SU-DHL-6 (cell line): ENCODE data around the gene COQ8A.

Experiments used
- H2AFZ ChIP-seq: fragments of 200-600 bp; sonication (generic); 2 replicates; pipeline ENCODE4 v1.6.1; 2014; ENCODE audit warnings: low read depth, mild to moderate bottlenecking, moderate library complexity, mixed read lengths, antibody characterized with exemption, low read length; ENCODE audit not compliant: severe bottlenecking
- H3F3A ChIP-seq: fragments of 200-600 bp; shearing (Covaris generic); 2 replicates; pipeline ENCODE4 v1.6.0; 2016; ENCODE audit warnings: antibody characterized with exemption, mild to moderate bottlenecking; ENCODE audit not compliant: insufficient read depth
- H3K27ac ChIP-seq: fragments of 200-600 bp; sonication (generic); 2 replicates; pipeline ENCODE4 v1.5.1; 2016; ENCODE audit warnings: low read depth, mild to moderate bottlenecking, low read length, moderate library complexity, mixed read lengths
- H3K27me3 ChIP-seq: fragments of 200-600 bp; sonication (generic), shearing (Covaris generic); 2 replicates; pipeline ENCODE4 v1.6.0; 2014; ENCODE audit warnings: mild to moderate bottlenecking, low read length
- H3K36me3 ChIP-seq: fragments of 200-600 bp; sonication (generic); 2 replicates; pipeline ENCODE4 v1.6.1; 2014; ENCODE audit warnings: mild to moderate bottlenecking, low read length, mixed read lengths
- H3K4me2 ChIP-seq: fragments of 300-600, 200-600 bp; shearing (Covaris generic), sonication (generic); 2 replicates; pipeline ENCODE4 v1.6.0; 2014; ENCODE audit warnings: low read length, low read depth, mild to moderate bottlenecking; ENCODE audit not compliant: poor library complexity, severe bottlenecking
- H3K4me3 ChIP-seq: fragments of 200-600 bp; sonication (generic); 2 replicates; pipeline ENCODE4 v1.5.1; 2014; ENCODE audit warnings: antibody characterized with exemption, low read length, mild to moderate bottlenecking, mixed read lengths; ENCODE audit not compliant: insufficient read depth, poor library complexity, severe bottlenecking
- H3K79me2 ChIP-seq: fragments of 200-600 bp; sonication (generic); 2 replicates; pipeline ENCODE4 v1.6.1; 2014; ENCODE audit warnings: mild to moderate bottlenecking, low read length, moderate library complexity; ENCODE audit not compliant: insufficient read depth
- H3K9ac ChIP-seq: fragments of 200-600 bp; sonication (generic); 2 replicates; pipeline ENCODE4 v1.7.0; 2014; ENCODE audit warnings: mild to moderate bottlenecking, low read length
- H3K9me2 ChIP-seq: fragments of 200-600 bp; sonication (generic); replicated peaks from 2 replicates; pipeline ENCODE4 v1.6.1; 2014; ENCODE audit warnings: low read length; ENCODE audit not compliant: insufficient read depth
- H3K9me3 ChIP-seq: fragments of 200-600 bp; sonication (generic); 2 replicates; pipeline ENCODE4 v1.6.1; 2014; ENCODE audit warnings: low read length, mixed read lengths; ENCODE audit not compliant: insufficient read depth
- H4K20me1 ChIP-seq: fragments of 200-600 bp; sonication (generic); 2 replicates; pipeline ENCODE4 v1.6.1; 2014; ENCODE audit warnings: low read depth, mild to moderate bottlenecking, antibody characterized with exemption, low read length, moderate library complexity, mixed read lengths
- EZH2phosphoT487 ChIP-seq: fragments of 200-600 bp; sonication (generic), shearing (Covaris generic); conservative IDR thresholded peaks from 2 replicates; pipeline ENCODE4 v1.6.1; 2018; ENCODE audit warnings: mild to moderate bottlenecking, antibody characterized with exemption, low read length, moderate library complexity, mixed read lengths
- TF ChIP-seq, protein P1 (sequence below): fragments of 200-600 bp; sonication (generic); IDR thresholded peaks from one replicate; pipeline ENCODE4 v1.5.1; 2017; ENCODE audit warnings: antibody characterized with exemption, mild to moderate bottlenecking, low read length, moderate library complexity; ENCODE audit not compliant: insufficient read depth, poor library complexity, severe bottlenecking

COQ8A gene

DNA sequence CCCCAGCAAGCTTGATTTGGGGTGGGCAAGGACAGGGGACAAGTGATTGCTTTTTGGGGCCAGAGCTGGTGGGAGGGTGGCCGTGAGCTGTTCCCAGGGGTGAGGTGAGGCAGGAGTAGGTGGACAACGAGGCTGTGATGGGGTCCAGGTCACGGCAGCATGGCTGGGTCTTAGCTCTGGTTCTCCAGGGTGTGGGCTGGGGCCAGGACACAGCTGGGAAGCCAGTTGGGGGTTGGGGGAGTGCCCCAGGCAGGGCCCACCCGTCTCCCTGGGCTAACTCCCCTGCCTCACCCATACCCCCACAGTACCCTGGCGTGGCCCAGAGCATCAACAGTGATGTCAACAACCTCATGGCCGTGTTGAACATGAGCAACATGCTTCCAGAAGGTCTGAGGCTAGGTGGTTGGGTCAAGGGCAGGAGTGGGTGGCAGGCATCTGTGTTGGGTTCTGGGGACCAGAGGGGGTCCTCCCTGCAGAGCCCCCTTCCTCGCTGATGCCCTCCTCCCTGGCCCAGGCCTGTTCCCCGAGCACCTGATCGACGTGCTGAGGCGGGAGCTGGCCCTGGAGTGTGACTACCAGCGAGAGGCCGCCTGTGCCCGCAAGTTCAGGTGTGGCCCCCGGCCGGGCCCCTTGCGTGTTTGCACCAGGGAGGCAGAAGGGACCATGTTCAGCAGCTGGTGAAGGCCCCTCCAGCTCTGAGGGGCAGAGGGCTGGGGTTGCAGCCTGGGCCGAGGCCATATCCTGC, 43.3 kb downstream of the COQ8A start:
- Histone ChIP-seq H3K4me3 (no peak overlapping the region), H3F3A (no peaks in the 10 kb centered on the region), H3K9ac (no peak overlapping the region), H3K4me2 (no peak overlapping the region), H3K9me3 (no peaks in the 10 kb centered on the region), H3K27me3 (no peaks in the 10 kb centered on the region), H3K27ac (no peak overlapping the region), H2AFZ (no peak overlapping the region), H3K79me2 (no peaks in the 10 kb centered on the region), H3K9me2 (no peaks in the 10 kb centered on the region), H3K36me3 (no peaks in the 10 kb centered on the region), H4K20me1 (no peaks in the 10 kb centered on the region)
- TF ChIP-seq EZH2phosphoT487, result no peak
- TF ChIP-seq, protein P1, sequence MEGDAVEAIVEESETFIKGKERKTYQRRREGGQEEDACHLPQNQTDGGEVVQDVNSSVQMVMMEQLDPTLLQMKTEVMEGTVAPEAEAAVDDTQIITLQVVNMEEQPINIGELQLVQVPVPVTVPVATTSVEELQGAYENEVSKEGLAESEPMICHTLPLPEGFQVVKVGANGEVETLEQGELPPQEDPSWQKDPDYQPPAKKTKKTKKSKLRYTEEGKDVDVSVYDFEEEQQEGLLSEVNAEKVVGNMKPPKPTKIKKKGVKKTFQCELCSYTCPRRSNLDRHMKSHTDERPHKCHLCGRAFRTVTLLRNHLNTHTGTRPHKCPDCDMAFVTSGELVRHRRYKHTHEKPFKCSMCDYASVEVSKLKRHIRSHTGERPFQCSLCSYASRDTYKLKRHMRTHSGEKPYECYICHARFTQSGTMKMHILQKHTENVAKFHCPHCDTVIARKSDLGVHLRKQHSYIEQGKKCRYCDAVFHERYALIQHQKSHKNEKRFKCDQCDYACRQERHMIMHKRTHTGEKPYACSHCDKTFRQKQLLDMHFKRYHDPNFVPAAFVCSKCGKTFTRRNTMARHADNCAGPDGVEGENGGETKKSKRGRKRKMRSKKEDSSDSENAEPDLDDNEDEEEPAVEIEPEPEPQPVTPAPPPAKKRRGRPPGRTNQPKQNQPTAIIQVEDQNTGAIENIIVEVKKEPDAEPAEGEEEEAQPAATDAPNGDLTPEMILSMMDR, result no peak

DNA sequence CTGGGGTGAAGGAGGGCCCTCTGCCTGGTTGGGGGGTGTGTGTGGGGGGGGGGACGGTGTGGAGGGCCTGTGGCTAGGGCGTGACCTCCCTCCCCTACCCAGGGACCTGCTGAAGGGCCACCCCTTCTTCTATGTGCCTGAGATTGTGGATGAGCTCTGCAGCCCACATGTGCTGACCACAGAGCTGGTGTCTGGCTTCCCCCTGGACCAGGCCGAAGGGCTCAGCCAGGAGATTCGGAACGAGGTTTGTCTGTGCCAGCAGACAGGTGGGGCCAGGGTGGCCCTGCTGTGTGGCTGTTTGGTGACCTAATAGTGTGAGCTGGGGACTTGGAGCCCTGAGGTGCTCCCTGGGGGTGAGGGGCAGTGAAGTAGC, 43.9 kb downstream of the COQ8A start:
- Histone ChIP-seq H3F3A (no peaks in the 10 kb centered on the region), H4K20me1 (no peaks in the 10 kb centered on the region), H3K9ac (no peak overlapping the region), H3K9me3 (no peaks in the 10 kb centered on the region), H3K4me2 (no peak overlapping the region), H2AFZ (no peak overlapping the region), H3K27me3 (no peaks in the 10 kb centered on the region), H3K4me3 (no peak overlapping the region), H3K79me2 (no peaks in the 10 kb centered on the region), H3K27ac (no peak overlapping the region), H3K36me3 (no peaks in the 10 kb centered on the region), H3K9me2 (no peaks in the 10 kb centered on the region)
- TF ChIP-seq EZH2phosphoT487, result no peak
- TF ChIP-seq, protein P1, result no peak

DNA sequence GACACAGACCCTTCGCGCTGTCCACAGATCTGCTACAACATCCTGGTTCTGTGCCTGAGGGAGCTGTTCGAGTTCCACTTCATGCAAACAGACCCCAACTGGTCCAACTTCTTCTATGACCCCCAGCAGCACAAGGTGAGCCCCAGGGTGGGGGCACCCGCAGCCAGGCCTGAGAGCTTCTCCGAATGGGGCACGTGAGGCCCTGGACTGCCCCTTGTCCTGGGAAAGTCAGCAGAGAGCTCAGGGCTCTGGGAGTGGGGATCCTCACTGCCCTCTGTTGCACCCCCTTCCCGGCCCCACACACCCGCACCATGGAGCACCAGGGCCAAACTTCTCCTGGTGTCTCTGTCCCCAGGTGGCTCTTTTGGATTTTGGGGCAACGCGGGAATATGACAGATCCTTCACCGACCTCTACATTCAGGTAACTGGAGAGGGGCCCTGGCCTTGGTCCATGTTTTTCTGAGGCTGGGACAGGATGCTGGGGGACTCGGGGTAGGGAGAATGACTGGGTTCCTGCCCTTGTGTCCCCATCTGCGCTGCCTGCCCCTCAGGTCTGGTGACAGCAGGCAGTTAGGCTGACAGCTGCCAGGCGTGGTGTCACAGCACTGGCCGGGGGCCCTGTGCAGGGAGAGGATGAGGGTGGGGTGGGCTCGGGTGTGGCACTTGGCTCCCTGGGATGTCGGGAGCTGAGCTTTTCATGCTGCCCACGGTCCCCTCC, 44.6 kb downstream of the COQ8A start:
- Histone ChIP-seq H3K27me3 (no peaks in the 10 kb centered on the region), H4K20me1 (no peaks in the 10 kb centered on the region), H3K4me3 (no peak overlapping the region), H3K36me3 (no peaks in the 10 kb centered on the region), H3K9me2 (no peaks in the 10 kb centered on the region), H3K9me3 (no peaks in the 10 kb centered on the region), H3K9ac (no peak overlapping the region), H2AFZ (no peak overlapping the region), H3K79me2 (no peaks in the 10 kb centered on the region), H3K4me2 (no peak overlapping the region), H3K27ac (no peak overlapping the region), H3F3A (no peaks in the 10 kb centered on the region)
- TF ChIP-seq, protein P1, result no peak
- no peak for TF ChIP-seq EZH2phosphoT487
